ENCODE results near the gene AQP12B. TPM values are rescaled to one million over a fixed set of nuclear protein-coding genes. Genes with fewer than 3 reads are reported as not detected.

The AQP12B gene
- total RNA-seq, 1 experiment from 2014 or later: not detected

GRCh38 chr2:240651185-240651584 is 31.5 kb downstream of the AQP12B start:
- Histone ChIP-seq H2BK20ac (ENCODE audit: low read depth, low read length, poor library complexity, severe bottlenecking) (no peak overlapping the region), H3K27ac (ENCODE audit: insufficient read length, low read depth, low read length) (no peak overlapping the region), H2BK12ac (ENCODE audit: insufficient read length, low read depth, low read length) (no peak overlapping the region), H3K4me1 (ENCODE audit: insufficient read depth, low read length) (no peaks in the 10 kb centered on the region), H3K9ac (ENCODE audit: extremely low read depth, insufficient read length, low read length) (no peak overlapping the region), H3K9me3 (ENCODE audit: control insufficient read depth, low read depth, low read length) (no peaks in the 10 kb centered on the region), H4K5ac (ENCODE audit: insufficient read length, low read depth, low read length) (no peak overlapping the region), H2BK120ac (ENCODE audit: low read depth, low read length, poor library complexity, severe bottlenecking) (no peak overlapping the region), H3K4me2 (ENCODE audit: insufficient read depth, insufficient read length, low read length) (no peak overlapping the region), H2AK5ac (ENCODE audit: insufficient read length, low read length) (no peak overlapping the region), H3T11ph (ENCODE audit: low read length) (no peak overlapping the region), H3K23me2 (ENCODE audit: insufficient read length, low read depth, low read length, poor library complexity, severe bottlenecking) (no peaks in the 10 kb centered on the region), H4K91ac (ENCODE audit: insufficient read length, low read depth, low read length) (no peak overlapping the region), H3K79me1 (ENCODE audit: insufficient read depth, low read depth, low read length, poor library complexity, severe bottlenecking) (no peaks in the 10 kb centered on the region), H3K56ac (ENCODE audit: insufficient read length, low read depth, low read length) (no peak overlapping the region), H3K18ac (ENCODE audit: insufficient read length, low read depth, low read length) (no peak overlapping the region), H3K27me3 (ENCODE audit: insufficient read depth, low read length) (no peaks in the 10 kb centered on the region; the same call in 1 of the 2 replicates), H4K20me1 (ENCODE audit: control insufficient read depth, insufficient read depth, insufficient read length) (no peaks in the 10 kb centered on the region), H2BK5ac (ENCODE audit: insufficient read length, low read length) (no peak overlapping the region), H2BK15ac (ENCODE audit: low read depth, low read length) (no peak overlapping the region), H3K23ac (ENCODE audit: insufficient read length, low read depth, low read length) (no peak overlapping the region), H4K8ac (replicated peaks; ENCODE audit: insufficient read length, low read depth, low read length) (no peak overlapping the region), H3K14ac (ENCODE audit: insufficient read depth, low read length) (no peak overlapping the region), H3K4ac (ENCODE audit: low read depth, low read length) (no peak overlapping the region), H2AFZ (ENCODE audit: low read length) (no peak overlapping the region), H3K79me2 (ENCODE audit: insufficient read depth, low read length) (no peaks in the 10 kb centered on the region)
- DNase-seq: no peak
- Mint-ChIP-seq H3K4me3 (no peak overlapping the region), H3K4me1 (peaks cover 9 to 14% of the 10 kb centered on the region in 2 experiments), H3K36me3 (ENCODE audit: insufficient read depth in 1 of 3, low read depth in 3 of 3) (no peaks in the 10 kb centered on the region; a peak in 2 of 7 replicates), H3K27ac (no peak overlapping the region), H3K9me3 (peaks cover 4% of the 10 kb centered on the region in 2 experiments; a peak in 2 of 5 replicates), H3K27me3 (ENCODE audit: low read depth) (peaks cover 77% of the 10 kb centered on the region)
- no CpG with 5 or more reads among the region's 3 CpGs for WGBS (ENCODE audit: extremely low coverage, insufficient read length, low lambda C conversion rate)
- TF ChIP-seq, protein P1, sequence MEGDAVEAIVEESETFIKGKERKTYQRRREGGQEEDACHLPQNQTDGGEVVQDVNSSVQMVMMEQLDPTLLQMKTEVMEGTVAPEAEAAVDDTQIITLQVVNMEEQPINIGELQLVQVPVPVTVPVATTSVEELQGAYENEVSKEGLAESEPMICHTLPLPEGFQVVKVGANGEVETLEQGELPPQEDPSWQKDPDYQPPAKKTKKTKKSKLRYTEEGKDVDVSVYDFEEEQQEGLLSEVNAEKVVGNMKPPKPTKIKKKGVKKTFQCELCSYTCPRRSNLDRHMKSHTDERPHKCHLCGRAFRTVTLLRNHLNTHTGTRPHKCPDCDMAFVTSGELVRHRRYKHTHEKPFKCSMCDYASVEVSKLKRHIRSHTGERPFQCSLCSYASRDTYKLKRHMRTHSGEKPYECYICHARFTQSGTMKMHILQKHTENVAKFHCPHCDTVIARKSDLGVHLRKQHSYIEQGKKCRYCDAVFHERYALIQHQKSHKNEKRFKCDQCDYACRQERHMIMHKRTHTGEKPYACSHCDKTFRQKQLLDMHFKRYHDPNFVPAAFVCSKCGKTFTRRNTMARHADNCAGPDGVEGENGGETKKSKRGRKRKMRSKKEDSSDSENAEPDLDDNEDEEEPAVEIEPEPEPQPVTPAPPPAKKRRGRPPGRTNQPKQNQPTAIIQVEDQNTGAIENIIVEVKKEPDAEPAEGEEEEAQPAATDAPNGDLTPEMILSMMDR (conservative IDR thresholded peaks at IDR 0.05): no peak
